Measurements from ENCODE around the gene NAA60.

DNA sequence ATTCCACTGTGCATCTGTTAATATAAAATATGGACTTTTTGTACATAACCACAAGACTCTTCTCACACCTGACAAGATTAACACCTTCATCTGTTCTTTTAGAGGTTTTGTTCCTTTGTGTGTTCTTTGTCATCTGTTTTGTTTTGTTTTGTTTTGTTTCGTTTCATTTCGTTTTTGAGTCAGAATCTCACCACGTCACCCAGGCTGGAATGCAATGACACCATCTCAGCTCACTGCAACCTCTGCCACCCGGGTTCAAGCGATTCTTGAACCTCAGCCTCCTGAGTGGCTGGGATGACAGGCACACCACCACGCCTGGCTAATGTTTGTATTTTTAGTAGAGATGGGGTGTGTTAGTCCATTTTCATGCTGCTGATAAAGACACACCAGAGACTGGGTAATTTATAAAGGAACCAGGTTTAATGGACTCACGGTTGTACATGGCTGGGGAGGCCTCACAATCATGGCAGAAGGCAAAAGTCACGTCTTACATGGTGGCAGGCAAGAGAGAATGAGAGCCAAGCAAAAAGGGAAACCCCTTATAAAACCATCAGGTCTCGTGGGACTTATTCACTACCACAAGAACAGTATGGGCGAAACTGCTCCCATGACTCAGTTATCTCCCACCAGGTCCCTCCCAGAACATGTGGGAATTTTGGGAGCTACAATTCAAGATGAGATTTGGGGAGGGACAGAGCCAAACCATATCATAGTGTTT, 29.6 kb downstream of the NAA60 start:
- TF ChIP-seq, protein P1, sequence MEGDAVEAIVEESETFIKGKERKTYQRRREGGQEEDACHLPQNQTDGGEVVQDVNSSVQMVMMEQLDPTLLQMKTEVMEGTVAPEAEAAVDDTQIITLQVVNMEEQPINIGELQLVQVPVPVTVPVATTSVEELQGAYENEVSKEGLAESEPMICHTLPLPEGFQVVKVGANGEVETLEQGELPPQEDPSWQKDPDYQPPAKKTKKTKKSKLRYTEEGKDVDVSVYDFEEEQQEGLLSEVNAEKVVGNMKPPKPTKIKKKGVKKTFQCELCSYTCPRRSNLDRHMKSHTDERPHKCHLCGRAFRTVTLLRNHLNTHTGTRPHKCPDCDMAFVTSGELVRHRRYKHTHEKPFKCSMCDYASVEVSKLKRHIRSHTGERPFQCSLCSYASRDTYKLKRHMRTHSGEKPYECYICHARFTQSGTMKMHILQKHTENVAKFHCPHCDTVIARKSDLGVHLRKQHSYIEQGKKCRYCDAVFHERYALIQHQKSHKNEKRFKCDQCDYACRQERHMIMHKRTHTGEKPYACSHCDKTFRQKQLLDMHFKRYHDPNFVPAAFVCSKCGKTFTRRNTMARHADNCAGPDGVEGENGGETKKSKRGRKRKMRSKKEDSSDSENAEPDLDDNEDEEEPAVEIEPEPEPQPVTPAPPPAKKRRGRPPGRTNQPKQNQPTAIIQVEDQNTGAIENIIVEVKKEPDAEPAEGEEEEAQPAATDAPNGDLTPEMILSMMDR (IDR thresholded peaks at IDR 0.05), result no peak
- TF ChIP-seq POLR2A (IDR thresholded peaks at IDR 0.05) (no peak), EP300 (IDR thresholded peaks at IDR 0.05) (no peak), POLR2AphosphoS5 (IDR thresholded peaks at IDR 0.05) (no peak)
